GM13976 (cell line): Measurements from ENCODE around the gene MYO1G.

Experiments
- DNase-seq: peaks from one replicate; pipeline ENCODE4 v3.0.0; 2012; ENCODE audit warnings: low spot score
- CTCF ChIP-seq: IDR thresholded peaks from 2 replicates; pipeline ENCODE4 v1.5.1; 2012; ENCODE audit warnings: borderline replicate concordance, mild to moderate bottlenecking; ENCODE audit not compliant: insufficient read depth; ENCODE audit errors: extremely low read depth, missing control alignments, control extremely low read depth
- in situ Hi-C: fragments of 300-500 bp; cut with MboI; formaldehyde crosslinking; loops from one replicate; pipeline ENCODE4 v1.12.0; 2022; ENCODE audit warnings: low sequenced_read_pairs, mixed read lengths, inconsistent platforms; ENCODE audit not compliant: unreplicated experiment

MYO1G gene

GRCh38 chr7:44980393-44981034, 1.7 kb upstream of the MYO1G start:
- TF ChIP-seq CTCF, result no peak
- peak; percentile 68 for DNase-seq
- in situ Hi-C loops, result no loop called here

- DNase-seq, result no peak
- TF ChIP-seq CTCF, result peak; percentile 29
- in situ Hi-C loops, result no loop called here
Measured at GRCh38 chr7:44979481-44980392, 922 bp upstream of the MYO1G start.

GRCh38 chr7:44977959-44978335, 868 bp downstream of the MYO1G start:
- TF ChIP-seq CTCF, result no peak
- DNase-seq, result no peak
- in situ Hi-C loops, result no loop called here

- DNase-seq, result peak; percentile 79
- in situ Hi-C loops, result no loop called here
- no peak for TF ChIP-seq CTCF
Measured at GRCh38 chr7:44977304-44977958, 1.4 kb downstream of the MYO1G start.

GRCh38 chr7:44976746-44977196, 2.0 kb downstream of the MYO1G start:
- DNase-seq, result no peak
- TF ChIP-seq CTCF, result no peak
- in situ Hi-C loops, result no loop called here

GRCh38 chr7:44976040-44976745, 2.6 kb downstream of the MYO1G start:
- in situ Hi-C loops, result no loop called here
- DNase-seq, result no peak
- no peak for TF ChIP-seq CTCF
